SK-N-MC (cell line): ENCODE results near the gene UST.

Experiments
- EZH2 ChIP-seq: fragments of 200-600 bp; sonication (generic); IDR thresholded peaks from one replicate; pipeline ENCODE4 v1.6.1; 2017; ENCODE audit warnings: antibody characterized with exemption
- FOXP2 ChIP-seq: optimal IDR thresholded peaks from 2 replicates; pipeline ENCODE3; 2011; ENCODE audit warnings: mild to moderate bottlenecking, moderate library complexity; ENCODE audit not compliant: insufficient read depth; ENCODE audit errors: extremely low read length, control extremely low read depth
- POLR2AphosphoS5 ChIP-seq: IDR thresholded peaks from 2 replicates; pipeline ENCODE4 v1.6.1; 2012; ENCODE audit warnings: mild to moderate bottlenecking, low read depth, low read length, borderline replicate concordance

DNA sequence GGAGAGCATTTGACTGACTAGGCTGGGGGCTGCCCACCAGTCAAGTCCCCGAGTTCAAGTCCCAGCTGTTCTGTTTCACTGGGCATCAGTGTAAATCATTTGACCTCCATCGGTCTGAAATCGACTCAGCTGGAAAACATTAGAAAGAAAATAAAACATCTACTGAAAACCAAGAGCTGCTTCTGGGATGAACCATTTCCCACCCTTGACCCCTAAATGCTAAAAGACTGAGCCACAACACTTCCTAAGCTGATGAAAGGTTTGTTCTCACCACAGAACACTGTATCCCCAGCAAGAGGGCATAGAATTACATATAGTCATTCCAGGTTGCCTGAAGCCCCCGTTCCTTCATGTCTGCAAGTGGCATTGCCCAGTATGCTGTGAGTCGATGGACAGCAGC lies 333.7 kb downstream of the UST start:
- no peak for TF ChIP-seq POLR2AphosphoS5
- no peak for TF ChIP-seq EZH2
- TF ChIP-seq FOXP2: no peak
